Ishikawa (cell line): ENCODE data around the gene RFFL.

Experiments
- CEBPB ChIP-seq: IDR thresholded peaks from 2 replicates; pipeline ENCODE4 v1.6.1; 2012
- CREB1 ChIP-seq: IDR thresholded peaks from 2 replicates; pipeline ENCODE4 v1.6.1; 2012; ENCODE audit warnings: low read depth
- EGR1 ChIP-seq: IDR thresholded peaks from 2 replicates; pipeline ENCODE4 v1.6.1; 2012
- EP300 ChIP-seq: IDR thresholded peaks from 2 replicates; pipeline ENCODE4 v1.6.1; 2012; ENCODE audit warnings: borderline replicate concordance
- FOXM1 ChIP-seq: IDR thresholded peaks from 2 replicates; pipeline ENCODE4 v1.6.1; 2012; ENCODE audit warnings: low read depth, borderline replicate concordance
- MAX ChIP-seq: IDR thresholded peaks from 2 replicates; pipeline ENCODE4 v1.6.1; 2012
- NFIC ChIP-seq: IDR thresholded peaks from 2 replicates; pipeline ENCODE4 v1.6.1; 2012
- RAD21 ChIP-seq: IDR thresholded peaks from 2 replicates; pipeline ENCODE4 v1.6.1; 2012; ENCODE audit warnings: low read depth
- REST ChIP-seq: IDR thresholded peaks from 2 replicates; pipeline ENCODE4 v1.6.1; 2012; ENCODE audit warnings: low read depth, mild to moderate bottlenecking
- TAF1 ChIP-seq: IDR thresholded peaks from 2 replicates; pipeline ENCODE4 v1.6.1; 2012; ENCODE audit warnings: low read depth, mild to moderate bottlenecking
- TCF12 ChIP-seq: IDR thresholded peaks from 2 replicates; pipeline ENCODE4 v1.6.1; 2012; ENCODE audit warnings: low read depth
- TEAD4 ChIP-seq: IDR thresholded peaks from 2 replicates; pipeline ENCODE4 v1.6.1; 2012
- YY1 ChIP-seq: IDR thresholded peaks from 2 replicates; pipeline ENCODE4 v1.6.1; 2012; ENCODE audit warnings: low read depth
- ZBTB7A ChIP-seq: IDR thresholded peaks from 2 replicates; pipeline ENCODE4 v1.6.1; 2012; ENCODE audit warnings: low read depth
- TF ChIP-seq, protein P1 (sequence below): IDR thresholded peaks from 2 replicates; pipeline ENCODE4 v1.6.1; 2012

The RFFL gene

DNA sequence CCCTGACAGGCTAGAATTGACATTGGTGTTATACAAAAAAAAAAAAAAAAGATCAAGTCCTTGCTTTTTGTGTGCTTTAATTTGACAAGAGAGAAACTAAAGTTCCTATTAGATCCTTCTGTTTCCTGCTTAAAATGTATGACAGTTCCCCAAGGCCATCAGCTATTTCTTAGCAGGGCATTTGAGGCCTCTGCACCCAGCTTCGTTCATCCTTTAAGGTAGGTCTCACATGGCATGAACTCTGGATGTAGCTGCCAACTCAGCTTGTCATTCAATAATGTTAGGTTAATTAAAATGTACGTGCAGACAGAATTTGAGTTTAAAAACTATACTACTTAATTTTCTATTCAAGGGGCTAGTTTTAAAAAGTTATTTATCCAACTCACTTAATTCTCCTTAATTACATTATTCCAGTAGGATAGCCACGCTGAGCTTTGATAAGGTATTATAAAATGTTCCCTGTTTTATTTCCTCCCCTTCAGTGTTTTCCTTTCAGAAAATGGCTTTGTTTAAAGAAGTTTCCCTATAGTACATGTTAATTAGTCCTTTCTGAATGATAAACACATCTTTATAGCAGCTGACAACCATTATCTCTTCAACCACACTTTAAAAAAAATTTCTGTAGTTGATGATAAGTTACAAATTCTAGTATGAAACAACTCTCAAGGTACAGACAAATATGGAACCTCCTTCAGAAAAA is 1.2 kb upstream of the RFFL start:
- no peak for TF ChIP-seq REST
- TF ChIP-seq, protein P1, sequence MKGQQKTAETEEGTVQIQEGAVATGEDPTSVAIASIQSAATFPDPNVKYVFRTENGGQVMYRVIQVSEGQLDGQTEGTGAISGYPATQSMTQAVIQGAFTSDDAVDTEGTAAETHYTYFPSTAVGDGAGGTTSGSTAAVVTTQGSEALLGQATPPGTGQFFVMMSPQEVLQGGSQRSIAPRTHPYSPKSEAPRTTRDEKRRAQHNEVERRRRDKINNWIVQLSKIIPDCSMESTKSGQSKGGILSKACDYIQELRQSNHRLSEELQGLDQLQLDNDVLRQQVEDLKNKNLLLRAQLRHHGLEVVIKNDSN = no peak
- TF ChIP-seq NFIC = no peak
- TF ChIP-seq EGR1 = no peak

DNA sequence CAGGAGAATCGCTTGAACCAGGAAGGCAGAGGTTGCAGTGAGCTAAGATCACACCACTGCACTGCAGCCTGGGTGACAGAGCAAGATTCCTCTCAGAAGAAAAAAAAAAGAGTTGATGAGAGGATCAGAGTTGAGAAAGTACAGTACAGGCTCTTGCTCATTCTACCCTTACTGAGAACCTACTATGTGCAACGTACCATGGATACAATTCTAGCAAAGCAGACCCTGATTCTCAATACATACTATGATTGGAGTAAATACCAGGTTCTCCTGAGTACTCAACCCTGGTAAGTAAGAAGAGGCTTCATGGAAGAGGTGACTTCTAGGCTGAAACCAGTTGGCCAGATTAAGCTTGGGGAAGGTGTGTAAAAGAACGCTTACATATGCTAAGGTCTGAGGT is 1.2 kb downstream of the RFFL start:
- TF ChIP-seq FOXM1 (no peak), ZBTB7A (no peak), CREB1 (no peak), CEBPB (no peak), REST (no peak)

- peak; percentile 14; the same call in 1 of the 2 replicates for TF ChIP-seq TEAD4
- peak; percentile 21; the same call in 1 of the 2 replicates for TF ChIP-seq NFIC
- TF ChIP-seq EGR1 = no peak
- TF ChIP-seq EP300 = 0 out of 2 replicates have a peak, but pooled peaks have one; percentile 16
These were observed 6.1 kb downstream of the RFFL start for GRCh38 chr17:35057332-35057915.

DNA sequence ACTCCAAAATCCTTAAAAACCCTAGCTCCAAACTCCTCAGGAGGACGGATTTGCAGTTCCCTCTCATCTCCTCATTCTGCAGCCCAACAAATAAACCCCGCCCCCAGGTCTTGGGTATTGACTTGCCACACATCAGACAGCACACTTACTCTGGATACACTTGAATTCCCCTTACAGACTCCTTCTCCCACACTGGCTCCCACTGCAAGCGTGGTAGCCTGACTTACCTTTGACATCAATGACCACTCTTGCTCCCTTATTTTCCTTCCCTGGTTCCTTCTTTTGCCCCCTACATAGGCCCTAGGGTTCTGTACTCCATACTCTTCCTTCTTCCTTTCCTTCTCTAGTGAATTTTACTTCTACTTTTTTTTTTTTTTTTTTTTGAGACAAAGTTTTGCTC is 7.5 kb downstream of the RFFL start:
- TF ChIP-seq NFIC (no peak), TCF12 (no peak), REST (no peak), TAF1 (no peak), EGR1 (no peak), EP300 (no peak), MAX (no peak), CREB1 (no peak), ZBTB7A (no peak), TEAD4 (no peak), RAD21 (no peak), YY1 (no peak), FOXM1 (no peak), CEBPB (no peak)
- TF ChIP-seq, protein P1 = no peak

GRCh38 chr17:35053204-35053603 is 10.3 kb downstream of the RFFL start:
- no peak for TF ChIP-seq TCF12
- TF ChIP-seq, protein P1 = no peak
